ENCODE data around the gene OPA1.

Gene OPA1

GRCh38 chr3:193722566-193722965 lies 129.6 kb downstream of the OPA1 start:
- TF ChIP-seq, protein P1, sequence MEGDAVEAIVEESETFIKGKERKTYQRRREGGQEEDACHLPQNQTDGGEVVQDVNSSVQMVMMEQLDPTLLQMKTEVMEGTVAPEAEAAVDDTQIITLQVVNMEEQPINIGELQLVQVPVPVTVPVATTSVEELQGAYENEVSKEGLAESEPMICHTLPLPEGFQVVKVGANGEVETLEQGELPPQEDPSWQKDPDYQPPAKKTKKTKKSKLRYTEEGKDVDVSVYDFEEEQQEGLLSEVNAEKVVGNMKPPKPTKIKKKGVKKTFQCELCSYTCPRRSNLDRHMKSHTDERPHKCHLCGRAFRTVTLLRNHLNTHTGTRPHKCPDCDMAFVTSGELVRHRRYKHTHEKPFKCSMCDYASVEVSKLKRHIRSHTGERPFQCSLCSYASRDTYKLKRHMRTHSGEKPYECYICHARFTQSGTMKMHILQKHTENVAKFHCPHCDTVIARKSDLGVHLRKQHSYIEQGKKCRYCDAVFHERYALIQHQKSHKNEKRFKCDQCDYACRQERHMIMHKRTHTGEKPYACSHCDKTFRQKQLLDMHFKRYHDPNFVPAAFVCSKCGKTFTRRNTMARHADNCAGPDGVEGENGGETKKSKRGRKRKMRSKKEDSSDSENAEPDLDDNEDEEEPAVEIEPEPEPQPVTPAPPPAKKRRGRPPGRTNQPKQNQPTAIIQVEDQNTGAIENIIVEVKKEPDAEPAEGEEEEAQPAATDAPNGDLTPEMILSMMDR (conservative IDR thresholded peaks at IDR 0.05; ENCODE audit: low read depth, low read length), result no peak
- no peak for DNase-seq (ENCODE audit: low read depth)
- no peak overlapping the region for H3K4me3 ChIP-seq (ENCODE audit: low read depth, low read length)

- H3K4me3 ChIP-seq (ENCODE audit: low read depth, low read length), result no peak overlapping the region
- DNase-seq (ENCODE audit: low read depth), result no peak
- TF ChIP-seq, protein P1 (conservative IDR thresholded peaks at IDR 0.05; ENCODE audit: low read depth, low read length), result no peak
These were observed 134.1 kb downstream of the OPA1 start for GRCh38 chr3:193727089-193727488.

DNA sequence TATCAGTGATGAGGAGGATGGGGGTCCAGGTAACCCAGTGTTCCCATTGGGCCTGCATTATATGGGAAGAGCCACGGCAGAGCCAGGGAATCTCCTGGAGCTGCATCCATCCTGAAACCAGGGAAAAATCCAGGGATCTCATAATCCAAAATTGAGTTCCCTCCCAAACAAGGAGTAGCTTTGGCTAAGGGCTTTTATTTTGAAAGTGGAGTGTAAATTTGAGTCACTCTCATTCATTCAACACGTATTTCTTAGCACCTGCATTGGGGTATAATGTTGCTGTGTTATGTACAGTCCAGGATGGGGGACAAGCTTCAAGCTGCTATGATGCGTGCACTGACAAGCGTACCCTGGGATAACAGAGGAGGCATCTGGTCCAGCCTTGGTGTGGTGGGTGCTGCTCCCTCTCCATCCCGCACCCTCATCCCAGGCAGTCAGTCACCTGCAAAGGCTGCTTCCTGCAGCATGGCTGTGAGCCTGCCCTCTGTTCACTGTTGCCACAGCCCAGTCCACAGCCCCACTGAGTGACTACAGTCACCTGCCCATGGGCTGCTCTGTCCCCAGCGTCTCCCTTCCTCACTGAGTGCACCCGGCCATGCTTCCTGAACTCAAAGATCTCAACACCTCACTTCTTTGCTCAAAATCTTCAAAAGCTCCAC lies 135.6 kb downstream of the OPA1 start:
- TF ChIP-seq, protein P1 (conservative IDR thresholded peaks at IDR 0.05; ENCODE audit: low read depth, low read length), result no peak
- no peak overlapping the region for H3K4me3 ChIP-seq (ENCODE audit: low read depth, low read length)
- no peak for DNase-seq (ENCODE audit: low read depth)

GRCh38 chr3:193729088-193729465 lies 136.1 kb downstream of the OPA1 start:
- H3K4me3 ChIP-seq (ENCODE audit: low read depth, low read length), result no peak overlapping the region
- DNase-seq (ENCODE audit: low read depth), result no peak
- TF ChIP-seq, protein P1 (conservative IDR thresholded peaks at IDR 0.05; ENCODE audit: low read depth, low read length), result no peak

GRCh38 chr3:193729601-193730000 lies 136.6 kb downstream of the OPA1 start:
- H3K4me3 ChIP-seq (ENCODE audit: low read depth, low read length), result no peak overlapping the region
- DNase-seq (ENCODE audit: low read depth), result no peak
- TF ChIP-seq, protein P1 (conservative IDR thresholded peaks at IDR 0.05; ENCODE audit: low read depth, low read length), result no peak

GRCh38 chr3:193730511-193730910 lies 137.5 kb downstream of the OPA1 start:
- no peak for DNase-seq (ENCODE audit: low read depth)
- TF ChIP-seq, protein P1 (conservative IDR thresholded peaks at IDR 0.05; ENCODE audit: low read depth, low read length), result no peak
- no peak overlapping the region for H3K4me3 ChIP-seq (ENCODE audit: low read depth, low read length)

DNA sequence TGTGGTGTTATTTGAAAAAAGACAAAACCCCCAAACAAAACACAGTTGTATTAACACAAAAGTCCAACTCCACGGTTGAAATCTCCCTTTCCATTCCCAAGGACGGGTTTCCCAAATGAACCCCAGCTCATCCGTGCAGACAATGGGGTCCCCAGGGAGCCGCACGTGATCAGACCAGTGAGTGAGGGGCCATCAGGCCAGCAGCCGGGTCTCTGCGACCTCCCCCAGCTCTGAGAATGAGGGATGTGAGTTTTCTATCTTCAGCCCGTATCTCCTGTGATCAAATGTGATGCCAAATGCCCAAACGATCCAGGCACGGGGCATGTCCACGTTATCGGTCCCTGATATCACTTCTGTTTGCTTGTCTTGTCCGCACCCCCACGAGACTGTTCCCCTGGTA lies 138.0 kb downstream of the OPA1 start:
- DNase-seq (ENCODE audit: low read depth), result no peak
- TF ChIP-seq, protein P1 (conservative IDR thresholded peaks at IDR 0.05; ENCODE audit: low read depth, low read length), result no peak
- H3K4me3 ChIP-seq (ENCODE audit: low read depth, low read length), result no peak overlapping the region

All from choroid plexus epithelial cell (primary cell).